AG04449 (cell line): Measurements from ENCODE around the gene TAF1B.

Source experiments
- CTCF ChIA-PET: fragments of 350-600 bp; formaldehyde crosslinking; extraction: SDS; loops from one replicate; lab custom pipeline; 2021; ENCODE audit warnings: antibody characterized with exemption; lab: Yijun Ruan, JAX
- POLR2A ChIA-PET: fragments of 400-600, 350-600 bp; formaldehyde crosslinking; extraction: SDS; loops from one replicate; lab custom pipeline; 2020; ENCODE audit warnings: antibody characterized with exemption, inconsistent platforms; lab: Yijun Ruan, JAX
- DNase-seq: peaks from one replicate; pipeline ENCODE4 v3.0.0-alpha.2; 2010; ENCODE audit warnings: low read depth, low spot score
- H3K4me3 ChIP-seq: 2 replicates; pipeline ENCODE4 v1.5.1; 2011; ENCODE audit warnings: low read depth, mild to moderate bottlenecking, control low read depth, low read length
- CTCF ChIP-seq: IDR thresholded peaks from one replicate; pipeline ENCODE4 v1.5.1; 2011; ENCODE audit warnings: mild to moderate bottlenecking, moderate library complexity, low read length, control low read depth, inconsistent platforms; ENCODE audit not compliant: insufficient read depth; ENCODE audit errors: missing control alignments

The TAF1B gene

GRCh38 chr2:9948721-9949120 is 105.4 kb downstream of the TAF1B start:
- POLR2A ChIA-PET, result interaction anchor here (0.6 kb wide), 1 partner anchor 245 kb away, joined by 3 read pairs; no protein-coding TSS in a partner anchor
- CTCF ChIA-PET, result interaction anchor here (0.6 to 1.4 kb wide), 3 partner anchors 10 to 135 kb away, joined by 3 read pairs; no protein-coding TSS in a partner anchor
- DNase-seq, result no peak

GRCh38 chr2:9949239-9949991 is 106.1 kb downstream of the TAF1B start:
- DNase-seq, result no peak
- TF ChIP-seq CTCF, result no peak
- CTCF ChIA-PET, result interaction anchor here (0.6 to 0.7 kb wide), 2 partner anchors 21 to 136 kb away, joined by 3 read pairs; no protein-coding TSS in a partner anchor
- no peak overlapping the region for H3K4me3 ChIP-seq
- POLR2A ChIA-PET, result no interaction called here

More at GRCh38 chr2:9948721-9949120, 105.4 kb downstream of the TAF1B start:
- no peak for TF ChIP-seq CTCF
- no peak overlapping the region for H3K4me3 ChIP-seq

- no peak for TF ChIP-seq CTCF
- DNase-seq, result no peak
- ChIA-PET CTCF (interaction anchor here (1.1 kb wide), 1 partner anchor 136 kb away, joined by 3 read pairs; no protein-coding TSS in a partner anchor), POLR2A (no interaction called here)
- no peak overlapping the region for H3K4me3 ChIP-seq
Measured at GRCh38 chr2:9949992-9950520, 106.8 kb downstream of the TAF1B start.

GRCh38 chr2:9950521-9951271 is 107.4 kb downstream of the TAF1B start:
- ChIA-PET CTCF (interaction anchor here (1.1 kb wide), 1 partner anchor 137 kb away, joined by 3 read pairs; no protein-coding TSS in a partner anchor), POLR2A (no interaction called here)
- DNase-seq, result no peak
- no peak for TF ChIP-seq CTCF
- peak overlapping the region; percentile 58 for H3K4me3 ChIP-seq

GRCh38 chr2:9951272-9951521 is 107.9 kb downstream of the TAF1B start:
- POLR2A ChIA-PET, result no interaction called here
- no peak for DNase-seq
- H3K4me3 ChIP-seq, result peak overlapping the region; percentile 58
- CTCF ChIA-PET, result no interaction called here
- no peak for TF ChIP-seq CTCF
